KOPT-K1 (cell line): ENCODE data around the gene BCAS1.
"Not testable (repeated sequence)": the region's sequence is repeated elsewhere in the genome, so short reads cannot be mapped to it uniquely, and the experiment has no call there.

Experiments used
- H3K27ac ChIP-seq: fragments of 200-600 bp; sonication (generic); 2 replicates; pipeline ENCODE4 v1.5.1; 2016; ENCODE audit warnings: antibody characterized with exemption, mild to moderate bottlenecking, low read depth, low read length; ENCODE audit not compliant: poor library complexity, severe bottlenecking
- H3K36me3 ChIP-seq: fragments of 200-600 bp; sonication (generic); 2 replicates; pipeline ENCODE4 v1.5.1; 2017; ENCODE audit warnings: antibody characterized with exemption, mild to moderate bottlenecking, low read length, moderate library complexity; ENCODE audit not compliant: insufficient read depth
- H3K9me3 ChIP-seq: fragments of 200-600 bp; sonication (generic); 2 replicates; pipeline ENCODE4 v1.5.1; 2017; ENCODE audit warnings: antibody characterized with exemption, low read length, mild to moderate bottlenecking; ENCODE audit not compliant: insufficient read depth, poor library complexity, severe bottlenecking

BCAS1 gene

DNA sequence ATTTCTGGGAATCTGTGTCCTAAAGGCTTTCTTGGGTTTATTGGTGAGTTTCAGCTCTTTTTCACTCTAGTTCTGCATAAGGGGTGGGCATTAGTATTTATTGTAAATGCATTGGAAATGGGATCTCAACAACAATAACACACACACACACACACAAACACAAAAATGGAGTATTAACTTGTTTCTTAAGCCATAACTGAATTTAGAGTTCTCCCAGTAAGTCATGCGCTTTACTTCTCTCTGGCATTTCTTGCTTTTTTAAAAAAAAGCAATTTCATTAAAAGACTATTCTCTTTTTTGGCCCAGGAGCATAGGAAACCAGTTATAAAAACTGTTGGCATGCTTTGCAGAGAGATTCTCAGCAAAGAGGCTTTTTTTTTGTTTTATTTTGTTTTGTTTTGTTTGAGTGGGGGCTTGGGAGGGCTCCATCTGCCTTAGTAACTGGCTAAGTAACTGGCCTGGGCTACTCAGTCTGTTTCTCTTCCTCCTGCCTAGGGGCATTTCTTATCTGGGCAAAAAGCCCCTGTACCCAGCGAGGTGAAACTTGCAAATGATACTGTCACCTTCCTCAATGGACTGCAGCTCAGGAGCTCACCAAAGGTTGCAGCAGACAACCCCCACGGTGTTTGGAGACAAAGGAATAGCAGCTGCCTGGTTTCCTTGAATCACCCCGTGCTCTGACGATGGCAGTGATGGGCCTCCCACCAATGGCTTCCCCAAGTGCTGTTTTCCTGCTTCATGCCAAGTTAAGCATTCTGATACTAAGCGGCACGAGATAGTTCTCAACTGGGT, 128.5 kb downstream of the BCAS1 start:
- H3K9me3 ChIP-seq: no peaks in the 10 kb centered on the region
- no peak overlapping the region for H3K27ac ChIP-seq
- H3K36me3 ChIP-seq: no peaks in the 10 kb centered on the region

DNA sequence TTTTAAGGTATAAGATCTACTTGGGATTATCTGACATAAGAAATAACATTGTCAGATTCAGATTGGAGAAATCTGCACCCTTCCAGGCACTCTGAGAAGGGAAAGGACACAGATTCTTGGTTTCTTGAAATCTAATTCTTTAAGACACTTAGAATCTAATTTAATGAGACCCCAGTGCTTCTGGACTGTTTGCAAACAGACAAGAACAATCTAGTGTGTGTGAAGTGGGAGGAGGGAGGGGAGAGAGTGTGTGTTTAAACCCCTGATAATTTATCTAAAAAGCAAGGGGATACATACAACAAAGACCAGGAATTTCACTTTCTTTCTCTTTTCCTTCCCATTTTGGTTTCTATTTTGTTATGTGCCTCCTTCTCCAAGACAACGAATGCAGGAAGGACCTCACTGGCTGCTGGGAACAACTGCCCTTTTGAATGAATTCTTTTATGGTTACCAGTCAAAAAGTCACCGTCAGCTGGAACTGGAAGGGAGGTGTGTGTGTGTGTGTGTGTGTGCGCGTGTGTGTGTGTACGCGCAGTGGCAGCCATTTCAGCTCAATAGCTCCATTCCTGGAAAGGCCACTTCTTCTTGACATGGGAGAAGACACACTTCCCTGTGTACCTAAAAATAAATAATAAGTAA, 129.4 kb downstream of the BCAS1 start:
- no peaks in the 10 kb centered on the region for H3K9me3 ChIP-seq
- H3K27ac ChIP-seq: no peak overlapping the region
- H3K36me3 ChIP-seq: no peaks in the 10 kb centered on the region

DNA sequence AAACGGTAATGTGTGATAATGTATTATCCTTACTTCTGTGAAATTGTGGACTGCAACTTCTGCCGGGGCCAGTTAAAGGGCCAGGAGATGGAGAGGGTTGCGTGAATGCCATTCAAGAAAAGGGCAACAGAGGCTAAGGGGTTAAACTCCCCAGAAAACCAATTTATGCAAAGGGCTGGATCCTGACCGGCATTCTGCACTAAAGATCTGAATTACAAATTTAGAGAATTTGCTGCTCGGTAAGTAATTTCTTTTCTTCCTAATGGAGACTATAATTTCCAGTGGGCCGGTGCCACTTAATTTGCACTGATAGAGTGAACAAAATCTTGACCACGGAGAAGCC, 130.1 kb downstream of the BCAS1 start:
- Histone ChIP-seq H3K27ac (no peak overlapping the region), H3K9me3 (no peaks in the 10 kb centered on the region), H3K36me3 (no peaks in the 10 kb centered on the region)

DNA sequence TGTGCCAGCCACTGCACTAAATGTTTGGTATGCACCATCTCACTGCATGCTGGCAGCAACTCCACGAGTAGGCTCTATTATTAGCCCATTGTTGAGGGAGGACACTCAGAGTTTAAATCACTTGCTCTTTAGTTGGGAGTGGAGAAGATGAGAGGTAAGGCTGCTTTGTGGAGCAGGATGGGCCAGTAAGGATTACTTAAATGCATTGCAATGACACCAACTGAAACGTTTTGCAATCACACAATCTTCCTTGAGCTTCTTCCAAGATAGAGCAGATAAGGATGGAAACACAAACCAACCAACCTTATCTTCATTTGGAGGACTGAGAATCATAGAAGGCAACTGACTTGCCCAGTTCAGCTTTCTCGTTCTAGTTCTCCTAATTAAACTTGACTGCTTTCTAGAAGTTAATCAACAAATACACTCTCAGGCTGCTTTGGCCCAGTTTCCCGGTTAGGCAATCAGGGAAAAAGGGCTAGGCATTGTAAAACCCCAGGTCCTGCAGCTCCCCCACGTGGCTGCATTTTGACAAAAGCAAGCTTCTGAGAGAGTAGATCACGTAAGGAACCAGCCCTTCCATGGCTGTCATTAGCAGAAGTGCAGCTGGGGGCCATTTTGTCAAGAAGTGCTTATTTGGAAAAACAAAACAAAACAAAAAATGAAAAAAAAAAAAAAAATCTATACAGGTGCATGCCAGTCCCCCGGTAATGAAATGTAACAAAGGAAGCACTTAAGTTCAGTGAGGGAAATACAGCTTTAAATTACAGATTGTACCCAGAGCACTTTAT, 130.6 kb downstream of the BCAS1 start:
- H3K27ac ChIP-seq: no peak overlapping the region
- H3K36me3 ChIP-seq: no peaks in the 10 kb centered on the region
- no peaks in the 10 kb centered on the region for H3K9me3 ChIP-seq

DNA sequence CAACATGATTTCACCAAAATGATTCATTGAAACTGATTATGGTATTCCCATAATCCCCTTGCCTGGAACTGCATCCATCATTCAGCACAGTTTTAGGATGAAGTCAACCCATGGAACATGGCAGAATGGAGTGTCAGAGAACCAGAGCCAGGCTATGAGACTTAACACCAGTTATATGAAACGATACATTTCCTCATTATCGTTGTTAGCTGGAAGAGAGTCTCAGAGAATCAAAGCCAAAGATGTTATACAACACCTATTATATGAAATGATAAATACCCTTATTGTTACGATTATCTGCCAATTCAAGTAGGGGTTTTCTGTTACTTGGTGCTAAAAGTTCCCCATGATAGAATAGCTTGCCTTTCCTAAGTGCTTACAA, 131.2 kb downstream of the BCAS1 start:
- Histone ChIP-seq H3K27ac (no peak overlapping the region), H3K36me3 (no peaks in the 10 kb centered on the region), H3K9me3 (no peaks in the 10 kb centered on the region)

DNA sequence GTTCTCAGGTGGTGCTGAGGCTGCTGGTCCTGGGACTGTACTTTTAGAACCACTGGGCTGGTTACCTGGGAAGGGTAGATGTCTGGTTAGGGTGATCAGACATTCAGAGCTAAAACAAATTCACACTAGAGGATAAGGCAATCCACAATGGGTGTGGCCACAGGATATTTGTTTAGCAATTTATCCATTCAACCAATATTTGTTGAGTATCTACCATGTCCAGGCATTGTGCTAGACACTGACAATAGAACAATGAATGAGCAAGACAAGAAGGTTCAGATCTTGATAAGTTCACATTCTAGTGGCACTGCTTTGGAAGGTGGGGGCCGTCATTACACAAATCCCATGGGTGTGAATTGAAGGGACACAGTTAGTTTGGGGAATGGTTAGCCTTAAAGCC, 131.7 kb downstream of the BCAS1 start:
- Histone ChIP-seq H3K36me3 (no peaks in the 10 kb centered on the region), H3K27ac (no peak overlapping the region), H3K9me3 (no peaks in the 10 kb centered on the region)

DNA sequence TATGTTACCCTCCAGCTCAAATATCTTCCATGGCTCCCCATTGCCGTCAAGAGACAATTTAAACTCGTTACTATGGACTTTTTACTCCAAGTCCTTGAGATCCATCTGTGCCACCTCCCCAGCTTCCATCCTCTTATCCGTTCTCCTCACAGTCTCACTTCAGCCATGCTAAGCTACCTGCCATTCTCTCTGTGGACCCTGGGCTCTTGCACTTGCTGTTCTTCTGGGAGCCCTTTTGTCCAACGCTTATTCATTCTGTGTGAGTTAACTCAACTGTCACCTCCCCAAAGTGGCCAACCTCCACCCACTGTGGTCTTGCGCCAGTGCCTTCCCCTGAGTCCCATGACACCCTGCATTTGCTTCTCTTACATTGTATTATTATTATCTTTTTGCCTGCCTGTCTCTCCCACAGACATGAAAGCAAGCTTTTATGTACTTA, 132.4 kb downstream of the BCAS1 start:
- Histone ChIP-seq H3K36me3 (no peaks in the 10 kb centered on the region), H3K9me3 (no peaks in the 10 kb centered on the region), H3K27ac (no peak overlapping the region)

DNA sequence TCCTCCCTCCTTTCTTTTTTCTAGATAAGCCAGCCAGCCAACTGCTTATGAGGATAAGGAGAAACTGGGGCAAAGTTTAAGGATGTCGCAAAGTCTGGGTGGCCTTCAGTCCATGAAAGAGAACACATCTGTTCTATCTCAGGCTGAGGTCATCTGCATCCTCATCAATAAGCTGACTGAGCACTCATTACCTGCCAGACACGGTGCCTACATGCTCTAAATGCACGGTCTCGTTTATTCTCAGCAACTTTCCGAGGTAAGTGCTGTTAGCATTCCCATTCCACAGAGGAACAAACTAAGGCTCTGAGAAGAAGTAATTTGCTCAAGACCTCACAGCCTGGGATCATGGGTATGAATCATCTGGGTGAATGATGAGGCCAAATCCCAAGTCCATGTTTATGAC, 133.1 kb downstream of the BCAS1 start:
- Histone ChIP-seq H3K27ac (no peak overlapping the region), H3K9me3 (no peaks in the 10 kb centered on the region), H3K36me3 (no peaks in the 10 kb centered on the region)

DNA sequence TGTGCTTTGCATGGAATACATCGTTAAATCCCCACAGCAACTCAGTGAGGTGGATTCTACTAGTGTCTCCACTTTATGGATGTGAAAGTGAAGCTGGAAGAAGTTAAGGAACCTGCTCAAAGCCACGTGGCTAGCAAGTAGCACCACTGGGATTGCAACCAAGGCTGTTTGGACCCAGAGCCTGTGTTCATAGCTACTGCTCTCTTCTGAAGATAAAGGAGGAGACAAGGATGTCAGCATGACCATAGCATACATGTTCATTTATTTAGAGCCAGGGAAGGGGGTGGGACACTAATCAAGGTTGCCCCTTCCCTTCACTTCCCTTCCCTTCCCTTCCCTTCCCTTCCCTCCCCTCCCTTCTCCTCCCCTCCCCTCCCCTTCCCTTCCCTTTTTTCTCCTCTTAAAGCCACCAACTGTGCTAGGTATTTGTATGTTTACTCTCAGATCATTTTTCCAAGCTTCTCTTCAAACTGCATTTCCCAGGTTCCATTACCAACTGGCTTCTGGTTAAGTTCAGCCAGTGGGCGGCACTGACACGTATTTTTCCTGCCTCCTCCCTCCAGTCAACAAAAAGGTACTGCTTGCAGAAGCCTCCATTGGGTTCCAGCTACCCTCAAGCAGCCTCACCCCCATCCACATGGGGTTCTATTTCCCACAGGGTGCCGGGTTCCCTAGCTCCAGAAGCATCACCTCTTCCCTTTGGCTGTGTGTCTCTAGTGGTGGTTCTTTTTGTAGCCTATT, 134.9 kb downstream of the BCAS1 start:
- H3K27ac ChIP-seq: peak overlapping the region; percentile 41
- H3K36me3 ChIP-seq: no peaks in the 10 kb centered on the region
- no peaks in the 10 kb centered on the region for H3K9me3 ChIP-seq

DNA sequence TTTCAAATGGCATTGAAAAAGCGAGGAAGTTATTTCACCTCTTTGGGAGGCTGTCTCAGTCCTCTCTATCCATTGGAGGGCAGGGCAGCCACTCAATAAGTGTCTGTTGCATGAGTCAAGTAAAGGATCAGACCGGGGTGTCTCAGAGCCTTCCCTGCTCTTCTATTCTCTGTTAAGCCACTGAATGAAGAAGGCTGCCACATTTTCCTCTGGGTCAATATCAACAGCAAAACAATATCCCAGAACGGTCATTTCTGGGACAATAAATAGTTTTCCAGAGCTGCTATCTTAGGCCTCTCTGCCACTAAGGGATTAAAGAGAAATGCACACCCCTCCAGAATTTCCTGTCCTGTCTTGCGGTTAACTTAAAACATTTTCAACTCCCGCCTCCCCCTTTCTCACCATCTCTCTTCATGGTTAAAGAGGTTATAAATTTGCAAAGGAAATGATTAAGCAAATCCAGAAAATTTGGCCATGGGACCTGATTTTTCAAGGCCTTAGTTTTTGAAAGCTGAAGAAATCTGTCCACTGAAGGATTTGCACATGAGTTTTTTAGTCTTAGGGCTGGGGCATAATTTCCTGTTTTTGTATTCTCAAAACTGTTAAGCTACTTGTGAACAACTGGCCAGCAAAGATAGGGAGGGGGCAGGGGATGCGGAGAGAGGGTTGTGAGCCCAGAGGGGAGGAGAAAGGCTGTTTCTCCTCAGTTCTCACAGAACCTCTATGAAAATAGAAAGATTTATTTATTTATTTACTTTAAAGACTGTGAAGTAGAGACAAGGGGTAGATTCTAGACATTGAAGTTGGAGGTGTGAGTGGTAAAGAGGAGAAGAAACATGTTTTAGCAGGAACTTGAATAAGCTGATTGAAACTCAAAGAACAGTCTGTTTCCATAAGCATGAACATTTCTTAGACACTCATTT, 135.7 kb downstream of the BCAS1 start:
- Histone ChIP-seq H3K36me3 (no peaks in the 10 kb centered on the region), H3K9me3 (no peaks in the 10 kb centered on the region), H3K27ac (peak overlapping the region; percentile 41)

DNA sequence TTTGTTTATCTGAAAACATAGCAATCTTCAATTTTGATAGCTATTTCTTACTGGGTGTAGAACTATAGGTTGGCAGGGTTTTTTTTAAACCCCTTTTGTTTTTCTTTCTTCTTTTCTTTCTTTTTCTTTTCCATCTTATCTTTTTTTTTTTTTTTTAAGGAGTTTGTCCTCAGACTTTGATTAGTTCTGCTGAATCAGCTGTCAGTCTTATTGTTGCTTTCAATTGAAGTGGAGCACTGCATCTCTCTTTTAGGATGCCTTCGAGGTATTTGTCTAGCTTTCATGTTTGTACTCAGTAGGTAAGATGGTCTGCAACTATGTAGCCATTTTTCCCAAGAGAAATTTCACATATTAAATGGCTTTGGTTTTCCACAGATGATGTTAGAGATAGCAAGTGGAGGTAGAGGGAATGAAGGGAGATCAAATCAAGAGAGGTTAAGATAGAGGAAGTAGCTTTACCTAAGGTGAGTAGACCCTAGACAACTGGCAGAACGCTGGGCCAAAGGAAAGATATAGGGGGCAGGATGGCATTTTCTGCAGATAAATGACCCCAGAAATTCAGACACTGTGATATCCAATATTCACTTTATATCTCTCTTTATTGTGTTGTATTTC, 137.1 kb downstream of the BCAS1 start:
- H3K36me3 ChIP-seq: no peaks in the 10 kb centered on the region
- H3K9me3 ChIP-seq: no peaks in the 10 kb centered on the region
- no peak overlapping the region for H3K27ac ChIP-seq

DNA sequence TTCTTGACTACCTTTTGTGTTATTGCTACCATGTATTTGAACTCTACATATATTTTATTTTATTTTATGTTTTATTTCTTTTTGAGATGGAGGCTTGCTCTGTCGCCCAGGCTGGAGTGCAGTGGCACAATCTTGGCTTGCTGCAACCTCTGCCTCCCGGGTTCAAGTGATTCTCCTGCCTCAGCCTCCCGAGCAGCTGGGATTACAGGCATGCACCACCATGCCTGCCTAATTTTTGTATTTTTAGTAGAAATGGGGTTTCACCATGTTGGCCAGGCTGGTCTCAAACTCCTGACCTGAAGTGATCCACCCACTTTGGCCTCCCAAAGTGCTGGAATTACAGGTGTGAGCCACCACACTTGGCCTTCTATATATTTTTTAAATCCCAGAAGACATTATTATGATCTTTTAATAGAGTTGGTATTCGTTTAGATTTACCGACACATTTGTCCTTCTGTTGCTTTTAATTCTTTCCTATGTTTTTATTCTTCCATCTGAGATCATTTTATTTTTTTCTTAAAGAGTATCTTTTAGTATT, 137.7 kb downstream of the BCAS1 start:
- H3K27ac ChIP-seq, H3K36me3 ChIP-seq, H3K9me3 ChIP-seq: not testable (repeated sequence)

DNA sequence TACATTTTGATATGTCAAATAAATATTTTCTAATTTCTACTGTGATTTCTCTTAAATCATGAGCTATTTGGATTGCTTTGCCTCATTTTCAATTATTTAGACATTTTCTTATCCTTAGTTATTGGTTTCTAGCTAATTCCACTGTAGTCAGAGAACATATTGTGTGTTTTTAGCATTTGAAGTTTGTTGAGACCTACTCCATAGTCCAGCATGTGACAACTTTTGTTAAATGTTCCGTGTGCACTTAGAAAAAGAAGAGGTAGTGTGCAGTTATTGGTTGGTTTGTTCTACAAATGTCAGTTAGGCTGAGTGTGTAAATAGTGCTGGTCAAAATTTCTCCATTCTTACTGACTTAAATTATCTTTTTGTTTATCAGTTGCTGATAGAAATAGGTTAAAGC, 138.8 kb downstream of the BCAS1 start:
- Histone ChIP-seq H3K9me3 (no peaks in the 10 kb centered on the region), H3K27ac (no peak overlapping the region), H3K36me3 (no peaks in the 10 kb centered on the region)
